ENCODE results near the gene TPP1. TPM values are rescaled to one million over a fixed set of nuclear protein-coding genes. Genes with fewer than 3 reads are reported as not detected.

Gene TPP1
- polyA plus RNA-seq, 2 donors, result 18.6 to 20.9 TPM

DNA sequence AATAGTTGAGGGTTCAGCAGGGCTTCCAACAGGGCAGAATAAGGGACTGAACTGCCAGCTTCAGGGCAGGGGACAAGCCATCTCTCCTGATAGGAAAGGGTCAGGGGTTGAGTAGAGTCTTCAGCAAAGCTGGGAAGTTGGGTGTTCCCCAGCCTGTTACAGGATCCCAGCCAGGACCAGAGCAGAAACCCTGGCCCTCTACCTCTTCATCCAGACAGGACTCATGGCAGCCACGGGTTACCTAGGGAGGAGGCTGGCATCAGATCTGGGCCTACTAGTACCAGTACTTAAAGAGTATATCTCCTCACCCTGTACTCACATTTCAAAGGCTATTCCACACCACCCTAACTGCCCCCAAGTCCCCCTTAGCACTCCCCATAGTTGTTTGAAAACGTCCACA lies 4.8 kb downstream of the TPP1 start:
- 80 to 86% methylated on average over 2 of the region's 2 CpGs for WGBS, 2 donors
- peak overlapping the region in 1 of 2 donors; percentile 17 for H3K27ac ChIP-seq (ENCODE audit: low read depth in 2 of 2, low read length in 1 of 2)
- peaks cover 4 to 15% of the 10 kb centered on the region in 2 donors for H3K4me1 ChIP-seq (ENCODE audit: control insufficient read depth in 2 of 2, insufficient read depth in 2 of 2, low read length in 1 of 2)

DNA sequence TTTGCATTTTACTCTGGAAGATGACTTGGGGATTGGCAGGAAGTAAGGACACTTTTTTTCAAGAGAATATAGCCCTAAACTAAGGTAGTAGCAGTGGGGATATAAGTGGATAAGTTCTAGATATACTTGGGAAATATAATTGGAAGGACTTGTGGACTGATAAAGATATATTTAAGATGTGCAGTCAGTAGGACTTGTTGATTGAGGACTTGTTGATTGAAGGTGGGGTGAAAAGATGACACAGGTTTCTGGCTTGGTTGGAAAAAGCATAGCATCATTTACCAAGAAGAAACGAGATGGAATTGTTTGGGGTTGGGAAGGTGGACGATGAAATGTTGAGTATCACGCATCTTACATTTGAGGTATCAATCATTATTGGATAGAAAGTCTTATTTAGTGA lies 5.7 kb downstream of the TPP1 start:
- H3K27ac ChIP-seq (ENCODE audit: low read depth in 2 of 2, low read length in 1 of 2), result peak overlapping the region in 1 of 2 donors; percentile 99
- no peaks in the 10 kb centered on the region for H3K9me3 ChIP-seq (ENCODE audit: control insufficient read depth in 2 of 2, insufficient read depth in 1 of 2, low read depth in 1 of 2, low read length in 1 of 2)
- H3K27me3 ChIP-seq (ENCODE audit: control insufficient read depth in 1 of 2, insufficient read depth in 2 of 2, low read length in 2 of 2), result no peaks in the 10 kb centered on the region
- no peak overlapping the region for H3K4me3 ChIP-seq (ENCODE audit: low read depth in 1 of 2, low read length in 2 of 2)
- peaks cover 4 to 12% of the 10 kb centered on the region in 2 donors for H3K4me1 ChIP-seq (ENCODE audit: control insufficient read depth in 2 of 2, insufficient read depth in 2 of 2, low read length in 1 of 2)
- H3K36me3 ChIP-seq (ENCODE audit: control insufficient read depth in 2 of 2, insufficient read depth in 2 of 2, low read length in 1 of 2), result peaks cover 13 to 41% of the 10 kb centered on the region in 2 donors
- 93 to 95% methylated on average over 3 of the region's 3 CpGs for WGBS, 2 donors

More for the DNA sequence above, 4.8 kb downstream of the TPP1 start:
- Histone ChIP-seq H3K9me3 (ENCODE audit: control insufficient read depth in 2 of 2, insufficient read depth in 1 of 2, low read depth in 1 of 2, low read length in 1 of 2) (no peaks in the 10 kb centered on the region), H3K27me3 (ENCODE audit: control insufficient read depth in 1 of 2, insufficient read depth in 2 of 2, low read length in 2 of 2) (no peaks in the 10 kb centered on the region), H3K4me3 (ENCODE audit: low read depth in 1 of 2, low read length in 2 of 2) (no peak overlapping the region), H3K36me3 (ENCODE audit: control insufficient read depth in 2 of 2, insufficient read depth in 2 of 2, low read length in 1 of 2) (peaks cover 8 to 32% of the 10 kb centered on the region in 2 donors)

DNA sequence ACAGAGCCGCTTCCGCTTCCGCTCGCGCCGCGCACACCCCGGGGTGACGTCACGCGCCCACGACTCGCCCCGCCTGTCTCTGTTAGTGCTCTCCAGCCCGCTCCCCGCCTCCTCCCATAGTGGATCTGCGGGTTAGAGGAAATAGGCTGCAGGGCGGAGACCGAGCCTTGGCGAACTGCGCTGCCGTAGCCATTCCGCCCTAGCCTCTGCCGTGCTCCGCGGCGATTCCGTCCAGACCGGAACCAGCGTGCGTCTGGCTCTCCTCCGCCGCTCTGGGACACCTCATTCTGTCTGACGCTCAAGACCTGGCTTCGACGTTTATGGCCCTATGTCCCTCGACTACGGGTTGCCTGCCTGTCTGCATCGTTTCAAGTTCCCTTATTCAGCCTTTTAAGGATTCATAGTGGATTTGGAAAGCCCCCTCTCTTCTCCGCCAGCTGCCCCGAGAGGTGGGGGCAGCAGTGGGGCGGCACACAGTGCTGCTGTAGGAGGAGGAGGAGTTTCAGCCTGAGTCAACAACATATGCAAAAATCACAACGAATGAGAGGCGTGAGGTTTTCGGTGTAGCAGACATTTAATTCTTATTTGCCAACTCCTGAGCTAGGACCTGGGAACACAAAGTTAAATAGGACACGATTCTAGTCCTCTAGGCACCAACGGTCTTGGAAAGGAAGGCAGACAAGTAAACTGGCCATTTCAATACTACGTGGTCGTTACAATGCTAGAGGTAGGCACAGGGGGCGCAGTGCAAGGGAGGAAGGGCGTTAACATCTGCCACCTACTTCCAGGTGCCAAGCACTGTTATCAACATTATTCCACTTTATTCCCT lies 6.8 kb downstream of the TPP1 start, which contains the start of gene TAF10:
TSS of gene TAF10 (minus strand) at position 4 of the 829 bp plus-strand sequence. CDS start 27 bp downstream, outside the sequence.
- Histone ChIP-seq H3K4me3 (ENCODE audit: low read depth in 1 of 2, low read length in 2 of 2) (peak within 1 kb of the TSS; percentile 91 to 95), H3K27me3 (ENCODE audit: control insufficient read depth in 1 of 2, insufficient read depth in 2 of 2, low read length in 2 of 2) (no peaks in the 10 kb centered on the region), H3K4me1 (ENCODE audit: control insufficient read depth in 2 of 2, insufficient read depth in 2 of 2, low read length in 1 of 2) (peaks cover 2 to 13% of the 10 kb centered on the region in 2 donors), H3K27ac (ENCODE audit: low read depth in 2 of 2, low read length in 1 of 2) (peak within 1 kb of the TSS; percentile 99 to 100), H3K36me3 (ENCODE audit: control insufficient read depth in 2 of 2, insufficient read depth in 2 of 2, low read length in 1 of 2) (peaks cover 13 to 48% of the 10 kb centered on the region in 2 donors), H3K9me3 (ENCODE audit: control insufficient read depth in 2 of 2, insufficient read depth in 1 of 2, low read depth in 1 of 2, low read length in 1 of 2) (no peaks in the 10 kb centered on the region)
- WGBS, 2 donors, result 1% methylated on average over 34 to 51 of the region's 51 CpGs

DNA sequence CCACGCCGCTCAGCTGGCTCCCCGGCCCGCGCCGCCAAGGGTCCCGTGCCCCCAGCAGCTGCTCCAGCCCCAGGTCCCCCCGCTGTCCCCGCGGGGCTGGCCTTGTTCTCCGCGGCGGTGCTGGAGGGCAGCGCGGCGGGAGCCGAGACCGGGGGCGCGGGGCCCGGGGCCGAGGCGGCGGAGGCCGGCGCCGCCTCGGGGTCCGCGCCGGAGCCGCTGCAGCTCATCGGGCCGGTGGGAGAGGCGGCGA lies 7.3 kb downstream of the TPP1 start:
- Histone ChIP-seq H3K27me3 (ENCODE audit: control insufficient read depth in 1 of 2, insufficient read depth in 2 of 2, low read length in 2 of 2) (no peaks in the 10 kb centered on the region), H3K36me3 (ENCODE audit: control insufficient read depth in 2 of 2, insufficient read depth in 2 of 2, low read length in 1 of 2) (peaks cover 13 to 48% of the 10 kb centered on the region in 2 donors), H3K9me3 (ENCODE audit: control insufficient read depth in 2 of 2, insufficient read depth in 1 of 2, low read depth in 1 of 2, low read length in 1 of 2) (no peaks in the 10 kb centered on the region), H3K4me3 (ENCODE audit: low read depth in 1 of 2, low read length in 2 of 2) (peak overlapping the region; percentile 91 to 95), H3K27ac (ENCODE audit: low read depth in 2 of 2, low read length in 1 of 2) (peak overlapping the region; percentile 92 to 97), H3K4me1 (ENCODE audit: control insufficient read depth in 2 of 2, insufficient read depth in 2 of 2, low read length in 1 of 2) (peaks cover 2 to 11% of the 10 kb centered on the region in 2 donors)
- 1% methylated on average over 19 to 36 of the region's 36 CpGs for WGBS, 2 donors

DNA sequence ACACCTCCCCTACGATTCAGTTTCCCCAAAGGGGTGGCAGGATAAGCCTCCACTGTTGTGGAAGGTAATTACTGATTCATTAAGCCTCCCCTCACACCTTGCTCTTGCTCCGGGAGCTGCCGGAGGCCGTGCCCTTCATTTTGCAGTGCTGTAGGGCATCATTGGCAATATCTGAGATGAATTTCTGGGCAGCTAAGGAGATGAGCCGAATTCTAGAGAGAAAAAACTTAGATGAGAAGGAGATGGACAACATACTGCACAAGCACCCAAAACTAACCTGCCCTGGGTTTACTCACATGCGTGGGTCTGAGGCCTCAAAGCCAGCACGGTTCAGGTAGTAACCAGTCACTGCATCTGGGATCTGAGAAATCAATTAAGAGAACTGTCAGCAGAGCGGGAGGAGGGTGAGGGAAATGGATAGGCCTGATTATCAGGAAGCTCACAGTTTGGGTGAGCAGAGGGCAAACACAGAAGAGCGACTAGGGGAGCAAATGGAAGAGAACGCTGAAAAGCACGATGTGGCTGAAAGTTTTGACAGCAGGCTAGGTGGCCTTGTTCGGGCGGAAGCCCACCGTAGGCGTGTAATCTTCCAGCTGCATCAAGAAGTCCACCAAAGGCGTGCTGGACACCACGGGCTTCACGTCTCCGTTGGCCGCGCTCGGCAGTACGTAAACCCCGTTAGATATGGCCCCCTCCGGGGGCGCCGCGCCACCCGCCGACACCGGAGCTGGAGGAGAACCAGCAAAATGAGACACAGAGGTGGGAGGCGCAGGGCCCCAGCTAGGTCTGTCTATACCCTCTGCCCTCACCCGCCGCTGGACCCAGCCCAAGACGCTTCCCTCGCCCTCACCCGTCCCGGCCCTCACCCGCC lies 7.9 kb downstream of the TPP1 start:
- 9 to 12% methylated on average over 32 to 39 of the region's 39 CpGs for WGBS, 2 donors
- peaks cover 13 to 47% of the 10 kb centered on the region in 2 donors for H3K36me3 ChIP-seq (ENCODE audit: control insufficient read depth in 2 of 2, insufficient read depth in 2 of 2, low read length in 1 of 2)
- peaks cover 2 to 14% of the 10 kb centered on the region in 2 donors for H3K4me1 ChIP-seq (ENCODE audit: control insufficient read depth in 2 of 2, insufficient read depth in 2 of 2, low read length in 1 of 2)

DNA sequence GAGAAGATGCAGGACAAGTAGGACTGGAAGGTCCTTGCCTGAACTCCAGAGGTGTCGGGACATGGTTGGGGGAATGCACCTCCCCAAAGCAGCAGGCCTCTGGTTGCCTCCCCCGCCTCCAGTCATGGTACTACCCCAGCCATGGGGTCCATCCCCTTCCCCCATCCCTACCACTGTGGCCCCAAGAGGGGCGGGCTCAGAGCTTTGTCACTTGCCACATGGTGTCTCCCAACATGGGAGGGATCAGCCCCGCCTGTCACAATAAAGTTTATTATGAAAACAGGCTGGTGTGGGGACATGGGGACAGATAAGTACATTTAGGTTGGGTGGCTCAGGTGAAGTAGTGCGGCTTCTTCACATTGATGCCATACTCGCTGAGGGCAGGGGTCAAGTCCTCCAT lies 8.6 kb downstream of the TPP1 start:
- no peaks in the 10 kb centered on the region for H3K9me3 ChIP-seq (ENCODE audit: control insufficient read depth in 2 of 2, insufficient read depth in 1 of 2, low read depth in 1 of 2, low read length in 1 of 2)
- WGBS, 2 donors, result 89 to 91% methylated on average over 6 of the region's 6 CpGs
- peak overlapping the region in 1 of 2 donors; percentile 91 for H3K4me3 ChIP-seq (ENCODE audit: low read depth in 1 of 2, low read length in 2 of 2)
- H3K27ac ChIP-seq (ENCODE audit: low read depth in 2 of 2, low read length in 1 of 2), result peak overlapping the region; percentile 16 to 97
- no peaks in the 10 kb centered on the region for H3K27me3 ChIP-seq (ENCODE audit: control insufficient read depth in 1 of 2, insufficient read depth in 2 of 2, low read length in 2 of 2)
- H3K4me1 ChIP-seq (ENCODE audit: control insufficient read depth in 2 of 2, insufficient read depth in 2 of 2, low read length in 1 of 2), result peaks cover 2 to 14% of the 10 kb centered on the region in 2 donors
- H3K36me3 ChIP-seq (ENCODE audit: control insufficient read depth in 2 of 2, insufficient read depth in 2 of 2, low read length in 1 of 2), result peaks cover 13 to 41% of the 10 kb centered on the region in 2 donors

More for the DNA sequence above, 7.9 kb downstream of the TPP1 start:
- peak overlapping the region; percentile 92 to 97 for H3K27ac ChIP-seq (ENCODE audit: low read depth in 2 of 2, low read length in 1 of 2)
- peak overlapping the region; percentile 91 to 95 for H3K4me3 ChIP-seq (ENCODE audit: low read depth in 1 of 2, low read length in 2 of 2)
- no peaks in the 10 kb centered on the region for H3K27me3 ChIP-seq (ENCODE audit: control insufficient read depth in 1 of 2, insufficient read depth in 2 of 2, low read length in 2 of 2)
- H3K9me3 ChIP-seq (ENCODE audit: control insufficient read depth in 2 of 2, insufficient read depth in 1 of 2, low read depth in 1 of 2, low read length in 1 of 2), result no peaks in the 10 kb centered on the region

DNA sequence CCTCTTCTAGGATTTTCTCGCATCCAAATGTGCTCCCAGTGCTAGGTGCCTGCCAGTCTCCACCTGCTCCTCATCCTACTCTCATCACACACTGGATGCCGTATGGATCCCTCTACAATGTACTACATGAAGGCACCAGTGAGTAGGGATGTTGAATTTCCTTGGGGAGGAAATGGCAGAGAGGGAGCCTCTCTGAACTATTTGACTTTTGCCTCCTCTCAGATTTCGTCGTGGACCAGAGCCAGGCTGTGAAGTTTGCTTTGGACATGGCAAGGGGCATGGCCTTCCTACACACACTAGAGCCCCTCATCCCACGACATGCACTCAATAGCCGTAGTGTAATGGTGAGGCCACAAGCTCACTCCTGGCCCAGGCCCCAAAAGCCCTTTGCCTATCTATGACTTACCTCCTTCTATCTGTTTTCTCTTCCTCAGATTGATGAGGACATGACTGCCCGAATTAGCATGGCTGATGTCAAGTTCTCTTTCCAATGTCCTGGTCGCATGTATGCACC lies 9.7 kb downstream of the TPP1 start:
- WGBS, 2 donors, result 79 to 82% methylated on average over 8 of the region's 8 CpGs
- Histone ChIP-seq H3K9me3 (ENCODE audit: control insufficient read depth in 2 of 2, insufficient read depth in 1 of 2, low read depth in 1 of 2, low read length in 1 of 2) (no peaks in the 10 kb centered on the region), H3K4me3 (ENCODE audit: low read depth in 1 of 2, low read length in 2 of 2) (no peak overlapping the region), H3K36me3 (ENCODE audit: control insufficient read depth in 2 of 2, insufficient read depth in 2 of 2, low read length in 1 of 2) (peaks cover 13 to 33% of the 10 kb centered on the region in 2 donors), H3K27me3 (ENCODE audit: control insufficient read depth in 1 of 2, insufficient read depth in 2 of 2, low read length in 2 of 2) (no peaks in the 10 kb centered on the region), H3K27ac (ENCODE audit: low read depth in 2 of 2, low read length in 1 of 2) (peak overlapping the region in 1 of 2 donors; percentile 97), H3K4me1 (ENCODE audit: control insufficient read depth in 2 of 2, insufficient read depth in 2 of 2, low read length in 1 of 2) (peaks cover 2 to 14% of the 10 kb centered on the region in 2 donors)

DNA sequence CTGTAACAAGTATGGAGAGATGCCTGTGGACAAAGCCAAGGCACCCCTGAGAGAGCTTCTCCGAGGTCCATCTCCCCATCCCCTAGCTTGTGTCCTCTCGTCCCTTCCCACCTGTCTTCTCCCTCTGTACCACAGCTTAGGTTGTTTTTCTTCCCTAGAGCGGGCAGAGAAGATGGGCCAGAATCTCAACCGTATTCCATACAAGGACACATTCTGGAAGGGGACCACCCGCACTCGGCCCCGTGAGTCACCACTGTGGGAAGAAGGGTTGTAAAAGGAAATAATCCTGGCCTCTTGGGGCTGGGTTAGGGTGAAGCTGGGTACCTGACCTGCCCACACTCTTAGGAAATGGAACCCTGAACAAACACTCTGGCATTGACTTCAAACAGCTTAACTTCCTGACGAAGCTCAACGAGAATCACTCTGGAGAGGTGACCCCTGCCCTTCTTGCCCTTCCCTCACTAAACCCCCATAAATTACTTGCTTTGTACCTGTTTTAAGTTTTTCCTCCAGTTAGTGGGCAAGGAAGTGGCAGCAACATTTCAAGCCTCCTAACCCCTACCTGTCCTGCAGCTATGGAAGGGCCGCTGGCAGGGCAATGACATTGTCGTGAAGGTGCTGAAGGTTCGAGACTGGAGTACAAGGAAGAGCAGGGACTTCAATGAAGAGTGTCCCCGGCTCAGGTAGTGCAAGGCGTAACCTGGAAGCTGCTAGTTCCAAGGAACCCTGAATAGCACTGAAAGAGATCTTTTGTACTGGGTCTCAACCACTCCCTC lies 10.3 kb downstream of the TPP1 start:
- Histone ChIP-seq H3K4me1 (ENCODE audit: control insufficient read depth in 2 of 2, insufficient read depth in 2 of 2, low read length in 1 of 2) (peaks cover 2 to 14% of the 10 kb centered on the region in 2 donors), H3K27ac (ENCODE audit: low read depth in 2 of 2, low read length in 1 of 2) (peak overlapping the region; percentile 38 to 77), H3K4me3 (ENCODE audit: low read depth in 1 of 2, low read length in 2 of 2) (no peak overlapping the region), H3K9me3 (ENCODE audit: control insufficient read depth in 2 of 2, insufficient read depth in 1 of 2, low read depth in 1 of 2, low read length in 1 of 2) (no peaks in the 10 kb centered on the region), H3K27me3 (ENCODE audit: control insufficient read depth in 1 of 2, insufficient read depth in 2 of 2, low read length in 2 of 2) (no peaks in the 10 kb centered on the region), H3K36me3 (ENCODE audit: control insufficient read depth in 2 of 2, insufficient read depth in 2 of 2, low read length in 1 of 2) (peaks cover 13 to 33% of the 10 kb centered on the region in 2 donors)
- 81 to 83% methylated on average over 14 of the region's 14 CpGs for WGBS, 2 donors

DNA sequence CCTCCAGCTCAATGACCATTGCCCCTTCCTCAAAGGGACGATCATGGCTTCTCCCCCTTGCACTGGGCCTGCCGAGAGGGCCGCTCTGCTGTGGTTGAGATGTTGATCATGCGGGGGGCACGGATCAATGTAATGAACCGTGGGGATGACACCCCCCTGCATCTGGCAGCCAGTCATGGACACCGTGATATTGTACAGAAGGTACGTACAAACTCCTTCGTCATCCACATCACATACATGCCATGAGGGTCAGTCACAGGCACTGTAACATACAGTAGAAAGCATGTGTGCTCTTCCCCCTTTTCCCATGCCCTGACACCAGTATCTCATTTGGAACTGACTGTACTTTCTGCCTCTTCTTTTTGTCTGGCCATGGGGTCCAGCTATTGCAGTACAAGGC lies 11.2 kb downstream of the TPP1 start:
- Histone ChIP-seq H3K36me3 (ENCODE audit: control insufficient read depth in 2 of 2, insufficient read depth in 2 of 2, low read length in 1 of 2) (peaks cover 13 to 33% of the 10 kb centered on the region in 2 donors), H3K27me3 (ENCODE audit: control insufficient read depth in 1 of 2, insufficient read depth in 2 of 2, low read length in 2 of 2) (no peaks in the 10 kb centered on the region), H3K4me1 (ENCODE audit: control insufficient read depth in 2 of 2, insufficient read depth in 2 of 2, low read length in 1 of 2) (peaks cover 2 to 14% of the 10 kb centered on the region in 2 donors), H3K27ac (ENCODE audit: low read depth in 2 of 2, low read length in 1 of 2) (peak overlapping the region; percentile 45 to 77), H3K4me3 (ENCODE audit: low read depth in 1 of 2, low read length in 2 of 2) (no peak overlapping the region), H3K9me3 (ENCODE audit: control insufficient read depth in 2 of 2, insufficient read depth in 1 of 2, low read depth in 1 of 2, low read length in 1 of 2) (no peaks in the 10 kb centered on the region)
- 91 to 92% methylated on average over 9 of the region's 9 CpGs for WGBS, 2 donors

Measured in esophagus (tissue), 2 donors.